IMR-90 (cell line): Measurements from ENCODE around the gene HOXD12. TPM values are rescaled to one million over a fixed set of nuclear protein-coding genes. Genes with fewer than 3 reads are reported as not detected.

Experiments used
- ATAC-seq: fragments of 200-7000 bp; cut with Tn5 transposase; 2 replicates; pipeline ENCODE4 v1.9.1; 2020; ENCODE audit warnings: low read depth, mild to moderate bottlenecking, moderate library complexity
- BruUV-seq: library from RNA; stranded (reverse); fragments of 400-500 nt; replicated peaks from 2 replicates; lab custom pipeline; 2021; lab: Mats Ljungman, UMichigan
- CTCF ChIA-PET: fragments of 300-600 bp; formaldehyde crosslinking; extraction: SDS; loops from one replicate; lab custom pipeline; 2021; ENCODE audit warnings: antibody characterized with exemption; lab: Yijun Ruan, JAX
- POLR2A ChIA-PET: fragments of 300-600 bp; sonication (Branson Sonifier 250); formaldehyde crosslinking; loops from one replicate; lab custom pipeline; 2022; ENCODE audit warnings: antibody characterized with exemption; ENCODE audit not compliant: unreplicated experiment; lab: Charles Lee
- DNase-seq: peaks from one replicate; pipeline ENCODE4 v3.0.0; 2013
- H2AFZ ChIP-seq: replicated peaks from 2 replicates; pipeline ENCODE3; 2013; ENCODE audit warnings: low read length, mild to moderate bottlenecking; ENCODE audit not compliant: poor library complexity
- H2AK5ac ChIP-seq: 2 replicates; pipeline ENCODE4 v1.6.1; 2013; ENCODE audit warnings: low read depth, low read length, inconsistent platforms
- H2AK9ac ChIP-seq: replicated peaks from 2 replicates; pipeline ENCODE3; 2013; ENCODE audit warnings: mild to moderate bottlenecking, low read depth, low read length, moderate library complexity; ENCODE audit not compliant: poor library complexity
- H2BK120ac ChIP-seq: 2 replicates; pipeline ENCODE4 v1.6.1; 2013; ENCODE audit warnings: low read depth, low read length, inconsistent platforms
- H2BK15ac ChIP-seq: 3 replicates; pipeline ENCODE4 v1.6.1; 2013; ENCODE audit warnings: low read depth, low read length, inconsistent platforms
- H2BK20ac ChIP-seq: 2 replicates; pipeline ENCODE4 v1.6.1; 2013; ENCODE audit warnings: low read depth, mild to moderate bottlenecking, inconsistent platforms, low read length, moderate library complexity
- H2BK5ac ChIP-seq: 2 replicates; pipeline ENCODE4 v1.6.1; 2013; ENCODE audit warnings: mild to moderate bottlenecking, low read depth, low read length, inconsistent platforms; ENCODE audit not compliant: poor library complexity, severe bottlenecking
- H3K14ac ChIP-seq: replicated peaks from 2 replicates; pipeline ENCODE4 v1.6.1; 2013; ENCODE audit warnings: low read depth, low read length, inconsistent platforms
- H3K18ac ChIP-seq: 2 replicates; pipeline ENCODE4 v1.6.1; 2013; ENCODE audit warnings: low read depth, low read length, control low read depth
- H3K23ac ChIP-seq: 2 replicates; pipeline ENCODE4 v1.6.1; 2013; ENCODE audit warnings: low read depth, low read length, inconsistent platforms
- H3K27ac ChIP-seq: 2 replicates; pipeline ENCODE4 v1.5.1; 2013; ENCODE audit warnings: mild to moderate bottlenecking, control low read depth, low read length; ENCODE audit not compliant: insufficient read depth
- H3K27me3 ChIP-seq: 2 replicates; pipeline ENCODE4 v1.6.1; 2013; ENCODE audit warnings: low read length; ENCODE audit not compliant: control insufficient read depth, insufficient read depth
- H3K36me3 ChIP-seq: 2 replicates; pipeline ENCODE4 v1.6.1; 2013; ENCODE audit warnings: low read length, mixed read lengths; ENCODE audit not compliant: control insufficient read depth, insufficient read depth
- H3K4ac ChIP-seq: 2 replicates; pipeline ENCODE4 v1.6.1; 2013; ENCODE audit warnings: low read depth, low read length, inconsistent platforms
- H3K4me1 ChIP-seq: 2 replicates; pipeline ENCODE4 v1.6.1; 2013; ENCODE audit warnings: low read length, mixed read lengths; ENCODE audit not compliant: control insufficient read depth, insufficient read depth
- H3K4me2 ChIP-seq: 2 replicates; pipeline ENCODE4 v1.6.1; 2013; ENCODE audit warnings: low read depth, mild to moderate bottlenecking, control low read depth, low read length, moderate library complexity
- H3K4me3 ChIP-seq: 2 replicates; pipeline ENCODE4 v1.5.1; 2013; ENCODE audit warnings: low read depth, mild to moderate bottlenecking, control low read depth, low read length, moderate library complexity; ENCODE audit not compliant: insufficient read depth
- H3K56ac ChIP-seq: 2 replicates; pipeline ENCODE4 v1.6.1; 2013; ENCODE audit warnings: low read length, inconsistent platforms; ENCODE audit not compliant: insufficient read depth; ENCODE audit errors: extremely low read depth
- H3K79me1 ChIP-seq, 2 experiments: 2 replicates each; pipeline ENCODE4 v1.6.1; 2013; ENCODE audit warnings: low read length in 2 of 2, inconsistent platforms in 1 of 2, low read depth in 1 of 2
- H3K9ac ChIP-seq: 2 replicates; pipeline ENCODE4 v1.6.1; 2013; ENCODE audit warnings: low read depth, low read length, control low read depth
- H3K9me1 ChIP-seq: 2 replicates; pipeline ENCODE4 v1.6.1; 2013; ENCODE audit warnings: low read length, inconsistent platforms; ENCODE audit not compliant: insufficient read depth
- H3K9me3 ChIP-seq: 2 replicates; pipeline ENCODE4 v1.6.1; 2013; ENCODE audit warnings: low read length; ENCODE audit not compliant: control insufficient read depth, insufficient read depth
- H4K20me1 ChIP-seq: 2 replicates; pipeline ENCODE4 v1.6.1; 2013; ENCODE audit warnings: low read length, inconsistent platforms; ENCODE audit not compliant: insufficient read depth
- H4K5ac ChIP-seq: 2 replicates; pipeline ENCODE4 v1.6.1; 2013; ENCODE audit warnings: mild to moderate bottlenecking, low read depth, low read length, control low read depth
- H4K8ac ChIP-seq, 2 experiments: 2 replicates each; pipeline ENCODE4 v1.6.1; 2013; ENCODE audit warnings: low read depth in 2 of 2, low read length in 2 of 2, control low read depth in 1 of 2, inconsistent platforms in 1 of 2
- H4K91ac ChIP-seq: 2 replicates; pipeline ENCODE4 v1.6.1; 2013; ENCODE audit warnings: low read depth, low read length, inconsistent platforms; ENCODE audit not compliant: insufficient read depth
- BHLHE40 ChIP-seq: fragments of 150-350 bp; IDR thresholded peaks from 2 replicates; pipeline ENCODE4 v1.6.1; 2016; ENCODE audit warnings: mild to moderate bottlenecking, low read depth, low read length
- CEBPB ChIP-seq: IDR thresholded peaks from 2 replicates; pipeline ENCODE4 v1.6.1; 2012; ENCODE audit warnings: low read depth, low read length, improper control_type of control experiment
- CHD1 ChIP-seq: IDR thresholded peaks from 2 replicates; pipeline ENCODE4 v1.6.1; 2012; ENCODE audit warnings: low read depth, low read length, improper control_type of control experiment
- FOS ChIP-seq: fragments of 150-350 bp; IDR thresholded peaks from 2 replicates; pipeline ENCODE4 v1.6.1; 2016; ENCODE audit warnings: low read depth, low read length
- MAZ ChIP-seq: IDR thresholded peaks from 2 replicates; pipeline ENCODE4 v1.6.1; 2012; ENCODE audit warnings: low read depth, mild to moderate bottlenecking, low read length, improper control_type of control experiment, moderate library complexity, borderline replicate concordance
- MXI1 ChIP-seq: IDR thresholded peaks from 2 replicates; pipeline ENCODE4 v1.6.1; 2012; ENCODE audit warnings: low read depth, mild to moderate bottlenecking, low read length, moderate library complexity, borderline replicate concordance
- NFE2L2 ChIP-seq: fragments of 150-350 bp; IDR thresholded peaks from 2 replicates; pipeline ENCODE4 v1.6.1; 2016; ENCODE audit warnings: low read depth, mild to moderate bottlenecking, low read length
- POLR2A ChIP-seq: IDR thresholded peaks from 2 replicates; pipeline ENCODE4 v1.6.1; 2012; ENCODE audit warnings: mild to moderate bottlenecking, low read depth, low read length
- RAD21 ChIP-seq: IDR thresholded peaks from 2 replicates; pipeline ENCODE4 v1.6.1; 2012; ENCODE audit warnings: low read length, improper control_type of control experiment
- RCOR1 ChIP-seq: IDR thresholded peaks from 2 replicates; pipeline ENCODE4 v1.6.1; 2012; ENCODE audit warnings: mild to moderate bottlenecking, low read length, improper control_type of control experiment; ENCODE audit not compliant: insufficient replicate concordance
- RFX5 ChIP-seq: IDR thresholded peaks from 2 replicates; pipeline ENCODE4 v1.8.0; 2012; ENCODE audit warnings: low read depth, mild to moderate bottlenecking, low read length, moderate library complexity
- SMC3 ChIP-seq: fragments of 150-350 bp; IDR thresholded peaks from 2 replicates; pipeline ENCODE4 v1.6.1; 2016; ENCODE audit warnings: low read depth, mild to moderate bottlenecking, antibody characterized with exemption, low read length, moderate library complexity
- WGBS, 2 experiments: methylation state at CpG; one replicate each; pipeline versions ENCODE4 v1.1.5 to v1.1.7; 2013; ENCODE audit warnings: missing lambda C conversion rate in 2 of 2; ENCODE audit not compliant: insufficient read length in 1 of 2; ENCODE audit errors: extremely low coverage in 2 of 2; 5-methylcytosine and 5-hydroxymethylcytosine counted together
- dilution Hi-C: fragments of 300-500 bp; cut with HindIII; formaldehyde crosslinking; loops from one replicate; pipeline ENCODE4 v1.14.3; 2018; ENCODE audit warnings: low sequenced_read_pairs; ENCODE audit not compliant: unreplicated experiment
- in situ Hi-C: fragments of 300-500 bp; cut with MboI; formaldehyde crosslinking; loops from 3 replicates; pipeline ENCODE4 v1.14.3; 2019; ENCODE audit warnings: low sequenced_read_pairs, inconsistent platforms, mixed read lengths
- intact Hi-C: fragments of 100-400 bp; cut with micrococcal nuclease; formaldehyde crosslinking; loops from 2 replicates; pipeline ENCODE4 v1.10.0; 2022
- polyA plus RNA-seq, 3 experiments: library from polyadenylated mRNA; depleted of rRNA; stranded (reverse); fragments of >200 nt; gene quantifications; 2 replicates each; pipeline ENCODE4 v1.2.3, GENCODE V29; 2012; ENCODE audit warnings: low replicate concordance in 1 of 3
- total RNA-seq: library from RNA; depleted of rRNA; stranded (reverse); fragments of >200 nt; gene quantifications from 2 replicates; pipeline ENCODE4 v1.2.3, GENCODE V29; 2012
- TF ChIP-seq, protein P1 (sequence below): conservative IDR thresholded peaks from 2 replicates; pipeline ENCODE4 v1.5.1; 2012; ENCODE audit warnings: mild to moderate bottlenecking, low read depth, low read length, improper control_type of control experiment
- TF ChIP-seq, protein P2 (sequence below): fragments of 150-350 bp; IDR thresholded peaks from 2 replicates; pipeline ENCODE4 v1.6.1; 2017; ENCODE audit warnings: mild to moderate bottlenecking, antibody characterized with exemption, low read length, low read depth

Gene HOXD12
- total and polyA plus RNA-seq, 2 of the 4 experiments (the other 2 are of a cell fraction) = not detected

DNA sequence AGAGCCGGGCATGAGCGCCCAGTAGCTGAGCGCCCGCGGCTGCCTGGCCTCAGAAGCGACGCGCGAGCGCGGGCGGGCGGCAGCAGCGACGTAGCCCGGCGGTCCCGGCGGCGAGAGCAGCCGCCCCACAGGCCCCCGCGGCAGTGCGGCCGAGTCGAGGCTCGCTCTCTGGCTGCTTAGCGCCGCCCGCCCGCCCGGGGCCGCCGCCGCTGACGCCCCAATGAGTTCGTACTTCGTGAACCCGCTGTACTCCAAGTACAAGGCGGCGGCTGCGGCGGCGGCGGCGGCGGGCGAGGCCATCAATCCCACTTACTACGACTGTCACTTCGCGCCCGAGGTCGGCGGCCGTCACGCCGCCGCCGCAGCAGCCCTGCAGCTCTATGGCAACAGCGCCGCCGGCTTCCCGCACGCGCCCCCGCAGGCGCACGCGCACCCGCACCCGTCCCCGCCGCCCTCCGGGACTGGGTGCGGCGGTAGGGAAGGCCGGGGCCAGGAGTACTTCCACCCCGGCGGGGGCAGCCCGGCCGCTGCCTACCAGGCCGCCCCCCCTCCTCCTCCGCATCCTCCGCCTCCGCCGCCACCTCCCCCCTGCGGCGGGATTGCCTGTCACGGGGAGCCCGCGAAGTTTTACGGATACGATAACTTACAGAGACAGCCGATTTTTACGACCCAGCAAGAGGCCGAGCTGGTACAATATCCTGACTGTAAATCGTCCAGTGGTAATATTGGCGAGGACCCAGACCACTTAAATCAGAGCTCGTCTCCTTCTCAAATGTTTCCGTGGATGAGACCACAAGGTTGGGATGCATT, 30.8 kb downstream of the HOXD12 start:
- dilution Hi-C loops = no loop called here
- Histone ChIP-seq H2AFZ (peak overlapping the region; percentile 66), H3K56ac (no peak overlapping the region), H3K9me3 (no peaks in the 10 kb centered on the region; the same call in none of the 2 replicates), H2BK15ac (no peak overlapping the region), H3K4me1 (no peaks in the 10 kb centered on the region), H3K4ac (no peak overlapping the region), H2BK20ac (no peak overlapping the region), H3K23ac (peak overlapping the region; percentile 51; the same call in 1 of the 2 replicates), H3K27me3 (peaks cover 86% of the 10 kb centered on the region), H3K36me3 (no peaks in the 10 kb centered on the region), H4K5ac (no peak overlapping the region), H3K4me2 (peak overlapping the region; percentile 39; the same call in 1 of the 2 replicates), H3K79me1 (no peaks in the 10 kb centered on the region), H4K20me1 (no peaks in the 10 kb centered on the region), H3K14ac (no peak overlapping the region), H3K9me1 (no peaks in the 10 kb centered on the region), H3K18ac (no peak overlapping the region), H4K8ac (no peak overlapping the region), H2AK9ac (no peak overlapping the region), H2AK5ac (no peak overlapping the region), H2BK5ac (no peak overlapping the region), H3K27ac (no peak overlapping the region), H3K9ac (no peak overlapping the region), H3K4me3 (peak overlapping the region; percentile 7; the same call in 1 of the 2 replicates), H2BK120ac (no peak overlapping the region), H4K91ac (no peak overlapping the region)
- in situ Hi-C loops = no loop called here
- no peak for DNase-seq
- CTCF ChIA-PET = interaction anchor here (1.3 to 1.7 kb wide), 3 partner anchors 9 to 1019 kb away, joined by 3 to 6 read pairs (median 3); no protein-coding TSS in a partner anchor
- peak; percentile 48 for ATAC-seq
- no TSS peak for BruUV-seq
- POLR2A ChIA-PET = no interaction called here
- no peak for TF ChIP-seq RFX5
- TF ChIP-seq BHLHE40 = no peak
- no peak for TF ChIP-seq NFE2L2
- TF ChIP-seq CEBPB = no peak
- no peak for TF ChIP-seq POLR2A
- TF ChIP-seq FOS = no peak
- TF ChIP-seq MXI1 = no peak
- TF ChIP-seq RCOR1 = no peak
- TF ChIP-seq, protein P1, sequence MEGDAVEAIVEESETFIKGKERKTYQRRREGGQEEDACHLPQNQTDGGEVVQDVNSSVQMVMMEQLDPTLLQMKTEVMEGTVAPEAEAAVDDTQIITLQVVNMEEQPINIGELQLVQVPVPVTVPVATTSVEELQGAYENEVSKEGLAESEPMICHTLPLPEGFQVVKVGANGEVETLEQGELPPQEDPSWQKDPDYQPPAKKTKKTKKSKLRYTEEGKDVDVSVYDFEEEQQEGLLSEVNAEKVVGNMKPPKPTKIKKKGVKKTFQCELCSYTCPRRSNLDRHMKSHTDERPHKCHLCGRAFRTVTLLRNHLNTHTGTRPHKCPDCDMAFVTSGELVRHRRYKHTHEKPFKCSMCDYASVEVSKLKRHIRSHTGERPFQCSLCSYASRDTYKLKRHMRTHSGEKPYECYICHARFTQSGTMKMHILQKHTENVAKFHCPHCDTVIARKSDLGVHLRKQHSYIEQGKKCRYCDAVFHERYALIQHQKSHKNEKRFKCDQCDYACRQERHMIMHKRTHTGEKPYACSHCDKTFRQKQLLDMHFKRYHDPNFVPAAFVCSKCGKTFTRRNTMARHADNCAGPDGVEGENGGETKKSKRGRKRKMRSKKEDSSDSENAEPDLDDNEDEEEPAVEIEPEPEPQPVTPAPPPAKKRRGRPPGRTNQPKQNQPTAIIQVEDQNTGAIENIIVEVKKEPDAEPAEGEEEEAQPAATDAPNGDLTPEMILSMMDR = no peak
- TF ChIP-seq RAD21 = no peak
- TF ChIP-seq MAZ = no peak
- no peak for TF ChIP-seq SMC3
- no peak for TF ChIP-seq CHD1
- TF ChIP-seq, protein P2, sequence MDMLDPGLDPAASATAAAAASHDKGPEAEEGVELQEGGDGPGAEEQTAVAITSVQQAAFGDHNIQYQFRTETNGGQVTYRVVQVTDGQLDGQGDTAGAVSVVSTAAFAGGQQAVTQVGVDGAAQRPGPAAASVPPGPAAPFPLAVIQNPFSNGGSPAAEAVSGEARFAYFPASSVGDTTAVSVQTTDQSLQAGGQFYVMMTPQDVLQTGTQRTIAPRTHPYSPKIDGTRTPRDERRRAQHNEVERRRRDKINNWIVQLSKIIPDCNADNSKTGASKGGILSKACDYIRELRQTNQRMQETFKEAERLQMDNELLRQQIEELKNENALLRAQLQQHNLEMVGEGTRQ = no peak
- WGBS, 2 experiments = 0% methylated on average over 44 of the region's 100 CpGs; no CpG with 5 or more reads in 1 of the 2 experiments
- intact Hi-C loops = no loop called here
